NCI-H1048 (cell line): ENCODE results near the gene EFNA4.

Experiments used
- DNase-seq: peaks from one replicate; lab custom pipeline; 2025; lab: John Stamatoyannopoulos, UW

Gene EFNA4

DNA sequence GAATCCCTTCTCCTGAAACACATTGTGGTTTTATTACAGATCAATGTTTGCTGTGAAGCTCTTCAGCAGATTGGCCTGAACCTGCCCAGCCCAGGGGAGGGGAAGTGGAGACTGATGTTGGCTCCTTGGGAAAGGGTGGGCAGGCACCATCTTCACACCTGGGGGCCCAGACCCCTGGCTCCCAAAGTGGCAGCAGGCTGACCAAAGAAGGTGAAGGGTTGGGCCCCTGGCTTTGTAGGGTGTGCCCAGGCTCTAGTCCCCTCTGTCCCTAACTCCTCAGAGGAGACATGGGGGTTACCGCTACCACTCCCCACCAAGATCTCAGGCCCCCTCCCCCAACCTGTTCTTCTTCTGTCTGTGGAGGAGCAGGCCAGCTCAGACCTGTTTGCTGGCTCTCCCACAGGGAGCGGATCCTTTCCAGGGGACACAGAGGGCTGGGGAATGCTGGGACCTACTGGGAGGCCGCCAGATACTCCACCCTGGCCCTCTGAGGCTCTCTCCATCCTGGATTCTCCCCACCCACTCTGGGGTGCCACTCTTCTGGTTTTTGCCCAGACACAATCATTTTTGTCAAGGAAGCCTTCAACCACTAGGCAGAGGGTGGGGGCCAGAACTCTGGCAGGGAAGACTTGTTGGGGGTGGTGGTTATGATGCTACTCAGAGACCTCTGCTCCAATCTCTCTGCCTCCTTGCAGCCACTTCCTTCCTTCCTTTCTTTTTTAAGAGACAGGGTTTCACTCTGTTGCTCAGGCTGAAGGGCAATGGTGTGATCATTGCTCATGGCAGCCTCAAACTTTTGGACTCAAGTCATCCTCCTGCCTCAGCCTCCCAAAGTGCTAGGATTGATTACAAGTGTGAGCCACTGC is 10.1 kb downstream of the EFNA4 start:
- no peak for DNase-seq

GRCh38 chr1:155075535-155075934 is 12.0 kb downstream of the EFNA4 start:
- no peak for DNase-seq

DNA sequence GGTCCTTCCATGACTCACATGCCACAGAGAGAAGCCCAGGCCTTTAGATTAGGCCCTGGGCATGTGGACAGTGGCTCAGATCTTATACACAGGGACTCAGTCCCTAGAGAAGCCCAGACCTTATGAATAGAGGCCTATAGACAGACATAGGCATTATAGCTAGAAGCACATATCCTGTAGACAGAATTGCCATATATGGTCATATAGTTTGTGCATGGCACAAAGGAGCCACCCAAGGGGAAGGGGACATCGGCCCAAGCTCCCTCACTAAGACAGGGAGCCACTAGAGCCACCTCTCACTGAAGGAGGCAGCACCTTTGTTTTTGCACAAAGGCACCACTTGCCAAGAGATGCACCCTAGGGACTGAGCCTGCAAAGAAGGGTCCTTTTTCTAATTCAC is 12.8 kb downstream of the EFNA4 start:
- DNase-seq: no peak

DNA sequence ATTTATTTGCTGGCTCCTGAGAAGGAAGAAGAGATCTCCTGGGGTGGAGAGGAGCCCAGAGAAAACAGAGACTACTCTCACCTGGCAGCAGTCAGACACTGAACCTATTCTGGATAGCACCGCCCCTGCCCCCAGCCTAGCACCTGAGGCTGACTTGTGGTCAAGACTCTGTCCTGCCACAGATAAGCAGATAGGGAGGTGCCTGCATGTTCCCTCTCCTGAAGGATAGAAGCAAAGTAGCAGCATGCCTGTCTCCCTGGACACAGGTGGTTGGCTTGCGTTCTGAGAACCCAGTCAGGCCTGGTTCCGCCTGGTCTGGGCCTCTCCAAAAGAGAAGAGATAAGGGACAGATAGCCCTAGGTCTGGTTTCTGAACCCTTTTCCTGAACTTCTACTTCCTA is 13.8 kb downstream of the EFNA4 start:
- DNase-seq: no peak

DNA sequence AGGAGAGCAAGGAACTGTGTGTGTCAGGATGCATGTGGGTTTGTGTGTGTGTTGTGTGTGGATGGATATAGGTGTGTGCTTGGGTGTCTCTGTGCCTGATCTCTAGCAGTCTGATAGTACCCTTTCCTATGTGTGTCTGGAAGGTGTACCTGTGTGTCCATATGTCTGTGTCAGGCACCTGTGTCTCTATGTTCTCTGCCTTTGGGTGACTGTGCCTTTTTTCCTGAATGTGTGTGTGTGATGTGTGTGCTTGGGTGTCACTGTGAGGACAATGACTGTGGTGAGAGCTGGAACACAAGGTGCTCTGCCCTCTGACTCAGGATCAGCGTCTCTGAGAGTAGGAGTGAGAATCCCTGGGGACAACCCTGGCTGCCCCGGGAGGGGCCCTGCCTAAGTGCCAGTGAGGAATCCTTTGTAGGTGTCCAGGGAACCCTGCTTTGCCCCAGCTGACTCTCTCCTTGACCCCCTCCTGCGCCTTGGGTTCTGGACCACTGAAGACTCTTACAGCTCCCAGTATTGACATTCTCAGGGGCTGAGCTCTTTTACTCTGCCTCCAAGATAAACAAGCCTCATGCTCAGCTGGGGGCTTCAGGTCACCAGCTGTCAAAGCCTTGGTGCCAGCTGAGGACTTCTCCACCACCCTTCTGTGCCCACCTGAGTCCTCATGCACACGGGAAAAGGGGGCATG is 14.4 kb downstream of the EFNA4 start:
- no peak for DNase-seq

GRCh38 chr1:155078469-155079209 is 15.1 kb downstream of the EFNA4 start, which contains the start of gene EFNA3:
Gene EFNA3 (plus strand): TSS chr1:155078837. CDS start chr1:155078942, 105 bp downstream.
- peak; percentile 65 for DNase-seq

DNA sequence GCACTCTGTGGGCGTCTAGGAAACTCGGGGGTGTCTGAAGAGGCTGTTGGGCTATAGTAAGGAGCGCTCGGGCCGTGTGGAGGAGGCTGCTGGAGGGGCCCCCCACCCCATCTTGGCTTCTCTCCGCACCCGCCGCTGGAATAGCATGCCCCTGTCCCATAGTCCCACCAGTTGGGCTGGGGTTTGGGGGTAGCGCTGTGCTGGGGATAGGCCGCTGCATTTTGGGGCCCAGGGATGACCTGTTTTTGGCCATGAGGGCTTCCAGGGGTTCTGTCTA is 15.6 kb downstream of the EFNA4 start:
- DNase-seq: no peak

GRCh38 chr1:155079487-155080311 is 16.2 kb downstream of the EFNA4 start:
- DNase-seq: no peak

DNA sequence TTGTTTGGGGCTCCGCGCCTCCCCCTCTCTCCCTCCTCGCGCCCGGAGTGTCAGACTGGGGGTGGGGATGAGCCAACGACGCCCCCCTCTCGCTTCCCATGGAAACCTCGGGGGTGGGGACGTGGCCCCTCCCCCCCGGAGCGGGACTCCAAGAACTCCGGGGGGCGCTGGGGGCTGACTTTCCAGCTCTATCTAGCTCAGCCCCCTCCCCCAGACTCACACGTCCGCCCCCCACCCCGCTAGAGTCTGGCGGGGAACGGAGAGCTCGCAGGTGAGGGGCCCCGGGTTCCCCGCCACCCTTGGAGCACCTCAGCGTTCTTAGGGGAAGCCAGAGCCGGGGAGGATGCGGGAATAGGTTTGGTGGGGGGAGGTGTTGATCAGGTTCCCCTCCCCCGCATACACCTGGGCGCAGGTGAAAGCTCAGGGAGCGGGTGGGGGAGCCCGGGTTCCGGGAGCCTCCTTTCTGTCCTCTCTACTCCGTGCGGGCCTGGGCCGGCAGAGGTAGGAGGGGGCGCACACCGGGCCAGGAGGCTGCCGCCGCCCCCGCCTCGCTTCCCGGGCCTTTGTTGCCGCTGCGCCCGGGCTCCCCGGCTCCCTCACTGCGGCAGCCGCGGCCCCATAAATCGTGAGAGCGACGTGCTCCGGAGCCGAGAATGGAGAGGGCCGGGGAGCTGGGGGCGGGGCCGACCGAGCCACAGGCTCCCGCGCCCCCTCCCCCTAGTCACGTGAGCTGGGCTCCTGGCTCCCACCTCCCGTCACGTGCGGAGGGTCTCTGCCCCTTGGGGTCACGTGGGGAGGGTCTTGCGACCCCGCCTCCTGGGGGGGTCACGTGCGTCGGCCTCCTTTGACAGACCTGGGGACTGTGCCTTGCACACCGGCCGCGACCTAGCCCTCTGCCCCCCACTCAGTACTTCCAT is 17.0 kb downstream of the EFNA4 start:
- DNase-seq: peak; percentile 79

GRCh38 chr1:155081472-155082300 is 18.1 kb downstream of the EFNA4 start:
- no peak for DNase-seq

DNA sequence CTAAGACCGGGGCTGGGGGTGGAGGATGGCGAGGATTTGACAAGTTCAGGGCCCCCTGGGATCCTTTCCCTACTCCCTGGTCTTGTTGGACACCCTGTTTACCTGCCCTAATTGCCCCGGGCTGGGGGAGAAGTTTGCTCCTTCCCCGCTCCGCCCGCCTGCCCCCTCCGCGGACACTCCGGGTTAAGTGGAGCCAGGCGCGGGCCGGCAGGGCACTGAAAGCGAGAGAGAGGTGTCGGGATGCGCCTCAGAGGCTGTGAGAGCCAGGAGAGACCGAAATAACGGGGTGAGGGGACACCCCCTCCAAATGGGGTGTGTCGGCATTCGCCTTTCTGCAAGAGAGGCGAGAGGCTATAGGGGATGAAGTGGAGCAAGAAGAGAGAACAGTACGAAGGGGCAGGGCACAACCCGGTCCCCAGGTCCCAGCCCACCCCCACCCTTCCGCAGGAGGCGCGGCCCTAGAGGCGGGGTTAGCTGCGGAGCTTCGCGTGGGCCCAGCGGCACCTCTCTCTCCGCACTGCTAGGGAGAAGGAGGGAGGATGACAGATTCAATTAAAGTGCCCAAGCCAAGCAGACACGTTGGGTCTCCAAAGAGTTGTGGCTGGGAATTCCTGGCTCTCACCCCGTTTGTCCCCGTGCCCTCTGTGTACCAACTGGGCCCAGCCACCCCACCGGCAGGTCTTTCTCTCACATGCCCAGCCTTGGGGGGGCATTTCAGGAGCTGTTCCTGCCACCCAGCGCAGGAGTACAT is 18.9 kb downstream of the EFNA4 start:
- DNase-seq: no peak

GRCh38 chr1:155083052-155083541 is 19.6 kb downstream of the EFNA4 start:
- DNase-seq: no peak

DNA sequence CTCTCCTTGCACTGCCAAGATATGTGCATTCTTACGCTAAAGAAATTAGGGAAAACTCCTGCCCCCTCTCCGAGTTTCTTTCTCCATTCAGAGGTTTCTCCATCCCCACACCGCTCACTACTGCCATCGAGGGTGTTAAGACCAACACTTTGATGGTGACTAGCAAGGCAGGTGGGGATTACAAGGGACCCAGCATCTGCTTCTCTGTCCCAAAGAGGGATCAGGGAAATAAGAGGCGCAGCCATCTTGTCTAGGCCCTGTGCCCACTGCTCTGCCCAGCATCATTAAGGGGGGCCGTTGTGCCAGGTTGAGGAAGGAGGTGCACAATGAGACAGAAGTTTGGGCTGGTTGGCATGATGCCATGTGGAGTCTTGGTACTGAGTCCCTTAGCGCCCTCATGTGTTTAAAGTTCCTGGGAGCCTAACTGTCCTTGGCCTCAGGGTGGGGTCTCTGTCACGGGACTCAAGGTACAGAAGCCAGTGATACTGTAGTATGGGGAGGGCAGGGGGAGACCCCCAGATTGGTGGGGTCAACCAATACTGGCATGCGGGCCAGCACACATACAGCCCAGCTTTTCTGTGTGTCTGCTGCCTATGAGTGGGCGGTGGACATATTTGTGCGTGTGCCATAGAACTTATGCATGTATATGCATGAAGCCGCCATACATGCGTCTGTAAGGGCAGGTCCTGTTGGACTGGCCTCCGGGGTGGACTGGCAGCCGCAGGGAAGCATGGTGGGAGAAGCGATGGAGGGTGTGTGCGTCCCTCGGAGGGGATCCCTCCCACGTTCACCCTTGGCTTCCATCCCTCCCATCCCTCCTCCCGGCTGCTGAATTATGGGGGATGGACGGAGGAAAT is 20.6 kb downstream of the EFNA4 start:
- DNase-seq: no peak

GRCh38 chr1:155084722-155085503 is 21.4 kb downstream of the EFNA4 start:
- peak; percentile 93 for DNase-seq

DNA sequence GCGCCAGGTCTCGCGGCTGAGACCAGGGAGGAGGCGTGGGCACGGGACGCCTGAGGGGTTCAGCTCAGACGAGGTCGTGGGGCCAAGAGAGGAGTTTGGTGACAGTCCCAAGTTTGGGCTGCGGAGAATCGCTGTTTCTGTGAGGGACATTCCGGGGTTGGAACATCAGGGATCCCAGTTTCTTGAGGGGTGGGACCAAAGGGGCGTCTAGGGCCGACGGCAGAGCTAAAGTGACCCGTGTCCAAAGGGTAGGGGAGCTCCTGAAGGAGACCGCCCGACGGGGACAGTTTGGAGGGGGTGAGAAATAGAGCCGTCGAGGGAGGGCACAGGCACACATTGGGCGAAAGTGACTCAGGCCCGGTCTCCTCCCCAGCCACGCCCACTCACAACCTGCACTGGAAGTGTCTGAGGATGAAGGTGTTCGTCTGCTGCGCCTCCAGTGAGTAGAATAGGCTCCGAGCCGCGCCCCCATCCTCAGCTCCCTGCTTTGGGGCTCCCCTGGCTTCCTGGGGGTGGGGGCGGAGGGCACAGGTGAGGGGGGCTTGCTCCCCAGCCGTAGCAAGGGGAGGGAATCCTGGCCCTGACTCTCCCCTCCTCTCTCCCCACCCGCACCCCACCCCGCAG is 22.1 kb downstream of the EFNA4 start:
- no peak for DNase-seq

DNA sequence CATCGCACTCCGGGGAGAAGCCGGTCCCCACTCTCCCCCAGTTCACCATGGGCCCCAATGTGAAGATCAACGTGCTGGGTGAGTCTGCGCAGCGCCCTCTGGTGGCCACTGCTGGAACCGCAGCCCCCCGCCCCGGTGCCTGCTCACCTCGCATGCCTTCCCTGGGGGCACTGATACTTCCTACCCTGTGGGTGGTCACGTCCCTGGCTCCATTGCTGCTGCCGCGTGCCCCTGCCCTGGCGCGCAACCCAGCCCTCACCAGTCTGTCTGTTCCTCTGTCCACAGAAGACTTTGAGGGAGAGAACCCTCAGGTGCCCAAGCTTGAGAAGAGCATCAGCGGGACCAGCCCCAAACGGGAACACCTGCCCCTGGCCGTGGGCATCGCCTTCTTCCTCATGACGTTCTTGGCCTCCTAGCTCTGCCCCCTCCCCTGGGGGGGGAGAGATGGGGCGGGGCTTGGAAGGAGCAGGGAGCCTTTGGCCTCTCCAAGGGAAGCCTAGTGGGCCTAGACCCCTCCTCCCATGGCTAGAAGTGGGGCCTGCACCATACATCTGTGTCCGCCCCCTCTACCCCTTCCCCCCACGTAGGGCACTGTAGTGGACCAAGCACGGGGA is 22.7 kb downstream of the EFNA4 start:
- peak; percentile 67 for DNase-seq
